NCI-H1048 (cell line): ENCODE results near the gene TMEM266.

ENCODE experiments used
- DNase-seq: peaks from one replicate; lab custom pipeline; 2025; lab: John Stamatoyannopoulos, UW

TMEM266 gene

DNA sequence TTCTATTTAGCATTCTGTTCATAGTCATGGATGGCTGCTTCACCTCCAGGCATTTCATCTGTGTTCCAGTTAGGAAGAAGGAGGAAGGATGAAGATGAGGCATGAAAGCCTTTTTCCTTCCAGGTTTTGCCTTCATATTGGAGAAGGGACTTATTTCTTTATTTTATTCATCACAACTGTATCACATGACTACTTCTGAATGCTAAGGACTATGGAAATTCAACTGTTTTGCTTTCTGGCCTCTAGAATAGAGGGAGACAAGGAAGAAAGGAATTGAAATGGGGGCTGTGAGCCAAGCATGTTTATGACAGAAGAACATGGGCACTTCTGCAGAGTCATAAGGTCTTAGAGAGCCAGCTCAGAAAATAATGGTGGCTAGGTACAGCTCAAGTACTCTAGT lies 10.4 kb downstream of the TMEM266 start:
- DNase-seq: no peak

- no peak for DNase-seq
Observed at GRCh38 chr15:76070921-76071635, 11.3 kb downstream of the TMEM266 start.

DNA sequence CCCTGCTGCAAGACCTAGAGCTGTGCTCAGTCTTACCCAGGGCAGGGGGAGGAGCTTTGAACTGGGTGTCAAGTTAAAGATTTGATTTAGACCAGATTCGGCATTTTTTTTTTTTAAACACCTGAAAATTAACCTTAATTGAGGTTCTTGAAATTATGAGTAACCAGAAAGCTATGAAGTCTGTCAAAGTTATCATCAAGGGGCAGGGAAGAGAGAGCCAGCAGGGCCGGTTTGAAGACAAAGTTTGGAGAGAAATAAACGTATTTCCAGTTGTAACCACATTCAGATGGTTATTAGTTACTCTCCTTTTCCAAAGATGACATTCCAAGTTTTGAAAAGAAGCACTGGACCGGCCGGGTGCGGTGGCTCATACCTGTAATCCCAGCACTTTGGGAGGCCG lies 12.0 kb downstream of the TMEM266 start:
- no peak for DNase-seq

DNA sequence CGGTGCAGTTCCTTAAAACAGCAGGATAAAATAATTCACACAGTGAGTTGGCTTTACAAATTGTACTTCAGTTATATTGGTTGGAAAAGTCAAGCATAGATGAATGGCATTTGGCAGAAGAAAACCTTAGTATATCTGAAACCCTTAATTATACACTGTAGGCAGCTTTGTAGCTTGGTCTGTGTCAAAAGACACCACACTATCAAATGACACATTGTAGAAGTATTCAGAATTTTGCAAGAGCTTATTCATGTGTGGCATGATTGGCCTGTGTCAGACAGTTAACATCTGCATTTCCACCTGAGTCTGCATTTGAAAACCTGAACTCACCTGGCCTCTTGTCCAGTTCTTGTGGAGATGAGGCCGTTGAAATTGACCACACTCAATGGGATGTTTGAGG lies 13.8 kb downstream of the TMEM266 start:
- no peak for DNase-seq

GRCh38 chr15:76075046-76075445 lies 15.3 kb downstream of the TMEM266 start:
- DNase-seq: no peak

DNA sequence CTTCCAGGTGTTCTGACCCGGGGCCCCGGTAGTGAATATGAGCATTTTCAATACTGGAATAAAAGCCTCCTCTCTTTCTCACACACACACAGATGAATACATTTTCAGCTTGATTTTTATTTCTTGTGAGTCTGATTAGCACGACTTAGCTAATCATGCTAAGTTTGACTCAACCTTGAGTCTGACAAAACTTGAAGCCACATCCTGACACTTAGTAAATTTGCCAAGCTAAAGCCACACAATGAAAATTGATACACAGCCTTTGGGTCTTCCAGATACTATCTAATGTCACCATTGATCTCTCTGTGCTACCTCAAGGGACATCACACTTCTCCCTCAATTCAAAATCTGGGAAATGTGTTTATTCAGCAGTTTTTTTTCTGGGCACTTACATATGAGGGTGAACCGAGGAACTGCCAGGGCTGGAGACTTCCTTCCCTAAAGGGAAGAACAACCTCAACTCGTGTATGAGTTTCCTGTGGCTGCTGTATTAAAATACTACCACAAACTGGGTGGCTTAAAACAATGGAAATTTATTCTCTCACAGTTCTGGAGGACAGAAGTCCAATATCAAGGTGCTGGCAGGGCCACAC lies 18.6 kb downstream of the TMEM266 start:
- no peak for DNase-seq

GRCh38 chr15:76084256-76084655 lies 24.5 kb downstream of the TMEM266 start:
- DNase-seq: no peak

GRCh38 chr15:76098685-76099084 lies 38.9 kb downstream of the TMEM266 start:
- DNase-seq: no peak

DNA sequence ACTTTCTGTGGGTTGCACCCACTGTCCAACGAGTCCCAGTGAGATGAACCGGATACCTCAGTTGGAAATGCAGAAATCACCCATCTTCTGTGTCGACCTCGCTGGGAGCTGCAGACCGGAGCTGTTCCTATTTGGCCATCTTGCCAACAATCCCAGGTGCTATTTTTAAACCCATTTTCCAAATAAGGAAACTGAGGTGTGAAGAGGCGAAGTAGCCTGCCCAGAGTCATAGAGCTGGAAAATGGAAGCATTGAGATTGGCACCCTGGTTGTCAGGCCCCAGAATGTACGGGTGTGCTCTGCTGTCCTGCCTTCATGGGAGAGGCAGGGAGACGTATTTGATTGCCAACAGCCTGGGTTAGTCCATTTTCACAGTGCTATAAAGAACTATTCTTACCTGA lies 39.6 kb downstream of the TMEM266 start:
- DNase-seq: no peak

- no peak for DNase-seq
Observed at GRCh38 chr15:76100361-76100760, 40.6 kb downstream of the TMEM266 start.

GRCh38 chr15:76101655-76102054 lies 41.9 kb downstream of the TMEM266 start:
- no peak for DNase-seq

DNA sequence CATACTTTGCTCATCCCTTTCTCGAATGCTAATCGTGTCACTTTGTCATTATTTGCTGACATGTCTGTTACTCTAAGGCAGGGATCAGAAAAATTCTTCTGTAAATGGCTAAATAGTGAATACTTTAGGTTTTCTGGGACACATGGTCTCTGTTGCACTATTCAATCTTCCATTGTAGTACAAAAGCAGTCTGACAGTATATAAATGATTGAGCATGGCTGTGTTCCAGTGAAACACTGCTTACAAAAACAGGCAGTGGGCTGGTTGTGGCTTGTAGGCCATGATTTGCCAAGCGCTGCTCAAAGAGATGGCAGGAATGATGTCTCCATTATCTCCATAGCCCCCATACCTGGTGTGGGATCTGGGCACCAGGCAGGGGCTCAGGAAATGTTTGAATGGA lies 45.6 kb downstream of the TMEM266 start:
- no peak for DNase-seq

- no peak for DNase-seq
Observed at GRCh38 chr15:76105911-76106310, 46.1 kb downstream of the TMEM266 start.

DNA sequence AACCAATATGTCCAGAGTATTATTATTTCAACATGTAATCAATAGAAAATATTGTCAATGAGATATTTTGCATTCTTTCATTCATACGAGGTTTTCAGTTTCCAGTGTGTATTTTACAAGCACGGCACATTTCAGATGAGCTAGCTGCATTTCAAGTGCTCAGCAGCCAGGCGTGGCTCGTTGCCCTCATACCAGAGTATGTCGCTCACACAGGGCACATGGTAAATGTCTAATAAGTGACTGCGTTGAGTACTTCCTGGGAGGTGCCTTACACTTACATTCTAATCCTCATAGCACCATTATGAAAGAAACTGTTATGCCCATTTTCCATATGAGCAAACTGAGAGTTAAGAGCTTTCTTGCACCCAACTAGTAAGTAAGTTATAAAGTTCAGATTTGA lies 47.4 kb downstream of the TMEM266 start:
- DNase-seq: no peak

- DNase-seq: no peak
Observed at GRCh38 chr15:76108021-76108723, 48.4 kb downstream of the TMEM266 start.

DNA sequence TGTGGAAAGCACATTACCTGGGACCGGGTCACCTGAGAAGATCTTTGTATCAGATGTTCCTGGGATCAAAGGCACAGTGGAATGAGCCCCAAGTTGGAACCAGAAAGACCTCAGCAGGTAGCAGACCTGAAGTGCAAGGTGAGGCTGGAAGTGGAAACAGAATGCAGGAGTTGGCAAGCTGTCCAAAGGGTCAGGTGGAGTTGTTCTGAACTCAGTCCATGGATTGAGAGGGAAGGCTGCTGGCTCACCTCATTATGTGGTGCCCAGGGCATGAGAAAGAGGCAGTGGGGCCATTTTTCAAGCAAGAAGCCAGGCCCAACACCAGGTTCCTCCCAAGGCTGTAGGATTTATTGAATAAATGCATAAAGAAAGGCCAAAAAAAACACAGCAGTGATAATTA lies 49.3 kb downstream of the TMEM266 start:
- no peak for DNase-seq

- DNase-seq: no peak
Observed at GRCh38 chr15:76114561-76114960, 54.8 kb downstream of the TMEM266 start.

GRCh38 chr15:76116138-76116885 lies 56.5 kb downstream of the TMEM266 start:
- no peak for DNase-seq

DNA sequence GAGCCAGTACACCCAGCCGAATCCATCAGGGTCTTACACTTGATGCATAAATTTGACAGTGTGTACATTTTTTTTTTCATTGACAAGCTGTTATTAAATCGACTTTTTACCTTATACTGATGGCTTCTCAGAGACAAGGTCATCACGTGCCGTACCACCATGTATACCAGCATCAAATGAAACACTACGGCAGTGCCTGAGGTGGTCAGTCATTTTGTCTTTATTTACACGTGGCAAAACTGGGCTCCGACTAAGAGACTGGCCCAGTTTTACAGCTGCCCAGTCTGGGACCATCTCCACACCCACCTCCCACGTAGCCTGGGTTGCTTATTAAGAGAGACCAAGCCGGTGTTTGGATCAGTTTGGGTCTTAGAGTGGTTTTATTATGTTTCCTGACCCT lies 57.4 kb downstream of the TMEM266 start:
- DNase-seq: no peak

DNA sequence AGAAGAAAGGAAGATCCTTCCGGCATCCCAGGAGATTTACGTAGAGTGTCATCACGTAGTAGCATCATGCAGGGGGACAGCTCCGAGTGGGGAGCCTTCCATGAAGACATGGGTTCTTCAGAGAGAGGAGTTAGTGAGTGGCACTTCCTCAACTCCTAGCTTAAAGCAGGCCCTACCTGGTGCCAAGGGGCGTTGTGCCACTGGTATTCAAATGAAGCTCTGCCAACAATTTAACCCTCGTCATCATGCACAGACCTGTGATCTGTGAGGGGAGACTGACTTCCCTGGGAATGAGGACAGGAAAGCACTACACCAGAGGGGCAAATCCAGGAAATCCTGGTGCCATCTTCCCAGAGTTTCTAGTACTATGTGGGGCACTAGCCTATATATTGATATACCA lies 59.0 kb downstream of the TMEM266 start:
- no peak for DNase-seq

DNA sequence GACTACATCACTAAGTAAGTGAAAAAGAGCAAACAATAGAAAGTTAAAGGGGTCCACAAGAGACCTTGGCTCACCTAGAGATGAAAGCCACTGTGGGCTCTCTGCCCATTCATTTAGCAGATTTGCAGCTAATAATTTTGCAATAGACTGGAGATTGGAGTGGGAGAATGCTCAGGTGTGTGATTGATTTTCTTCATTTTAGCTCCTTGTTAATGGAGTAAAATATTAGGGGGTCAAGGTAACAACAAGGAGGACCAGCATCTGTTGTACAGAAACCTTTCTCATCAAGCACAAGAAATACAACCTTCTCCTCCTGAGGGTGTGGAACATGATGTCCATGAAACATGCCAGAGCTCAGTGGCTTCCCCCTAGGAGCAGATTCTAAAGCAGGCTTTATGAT lies 63.2 kb downstream of the TMEM266 start:
- DNase-seq: no peak

GRCh38 chr15:76127169-76127568 lies 67.4 kb downstream of the TMEM266 start:
- DNase-seq: no peak

- DNase-seq: no peak
Observed at GRCh38 chr15:76127880-76128279, 68.1 kb downstream of the TMEM266 start.
